Measurements from ENCODE around the gene FLCN. TPM values are rescaled to one million over a fixed set of nuclear protein-coding genes. Genes with fewer than 3 reads are reported as not detected.

FLCN gene
- total RNA-seq, 1 donor from 2014 or later: 29.3 TPM

GRCh38 chr17:17236295-17237025 lies 508 bp downstream of the FLCN start:
- DNase-seq: no peak

- DNase-seq: peak; percentile 56
Measured at GRCh38 chr17:17235212-17236174, 1.5 kb downstream of the FLCN start.

- DNase-seq: no peak
Measured at GRCh38 chr17:17232303-17232621, 4.7 kb downstream of the FLCN start.

GRCh38 chr17:17231621-17232302 lies 5.2 kb downstream of the FLCN start:
- DNase-seq: no peak

GRCh38 chr17:17229416-17230384 lies 7.3 kb downstream of the FLCN start:
- DNase-seq: no peak

GRCh38 chr17:17228521-17229279 lies 8.3 kb downstream of the FLCN start:
- no peak for DNase-seq

GRCh38 chr17:17227608-17228520 lies 9.1 kb downstream of the FLCN start:
- peak; percentile 67 for DNase-seq

GRCh38 chr17:17226451-17227265 lies 10.3 kb downstream of the FLCN start:
- no peak for DNase-seq

- no peak for DNase-seq
Measured at GRCh38 chr17:17225901-17226300, 11.1 kb downstream of the FLCN start.

- no peak for DNase-seq
Measured at GRCh38 chr17:17224137-17224536, 12.8 kb downstream of the FLCN start.

GRCh38 chr17:17223736-17224135 lies 13.2 kb downstream of the FLCN start:
- DNase-seq: no peak

GRCh38 chr17:17221329-17221728 lies 15.6 kb downstream of the FLCN start:
- no peak for DNase-seq

GRCh38 chr17:17220529-17220928 lies 16.4 kb downstream of the FLCN start:
- no peak for DNase-seq

GRCh38 chr17:17217995-17218394 lies 19.0 kb downstream of the FLCN start:
- no peak for DNase-seq

- no peak for DNase-seq
Measured at GRCh38 chr17:17216776-17217175, 20.2 kb downstream of the FLCN start.

- no peak for DNase-seq
Measured at GRCh38 chr17:17216236-17216635, 20.7 kb downstream of the FLCN start.

GRCh38 chr17:17215575-17215974 lies 21.4 kb downstream of the FLCN start:
- DNase-seq: no peak

GRCh38 chr17:17214646-17215436 lies 22.1 kb downstream of the FLCN start:
- no peak for DNase-seq
